Measurements from ENCODE around the gene SHISA7.

The SHISA7 gene

DNA sequence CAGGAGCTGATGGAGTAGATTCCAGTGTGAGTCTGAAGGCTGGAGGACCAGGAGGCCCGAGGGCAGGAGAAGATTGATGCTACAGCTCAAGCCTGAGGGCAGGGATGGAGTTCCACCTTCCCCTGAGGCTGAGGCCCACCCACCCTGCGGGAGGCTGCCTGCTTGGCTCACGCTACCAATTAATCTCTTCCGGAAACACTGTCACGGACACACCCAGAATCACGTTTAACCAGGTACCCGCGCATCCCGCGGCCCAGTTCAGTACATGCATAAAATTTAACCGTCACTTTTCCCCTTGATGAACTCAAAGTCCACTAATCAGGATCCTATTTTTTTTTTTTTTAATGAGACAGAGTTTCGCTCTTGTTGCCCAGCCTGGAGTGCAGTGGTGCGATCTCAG lies 28.2 kb upstream of the SHISA7 start:
- TF ChIP-seq OVOL3 (tag by site-specific recombination; IDR thresholded peaks at IDR 0.05) (no peak), ZBTB1 (tag by site-specific recombination; IDR thresholded peaks at IDR 0.05) (no peak), ZNF10 (tag by site-specific recombination; IDR thresholded peaks at IDR 0.05) (0 out of 2 replicates have a peak, but pooled peaks have one; percentile 37), ZNF16 (tag by site-specific recombination; IDR thresholded peaks at IDR 0.05; ENCODE audit: low read depth) (no peak), SP2 (tag by site-specific recombination; IDR thresholded peaks at IDR 0.05) (peak; percentile 6; the same call in 1 of the 2 replicates), ZBTB7A (tag by site-specific recombination; IDR thresholded peaks at IDR 0.05; ENCODE audit: low read depth) (no peak), OSR2 (tag by site-specific recombination; IDR thresholded peaks at IDR 0.05) (no peak), ZNF664 (tag by site-specific recombination; IDR thresholded peaks at IDR 0.05) (no peak)
- TF ChIP-seq, protein P1, sequence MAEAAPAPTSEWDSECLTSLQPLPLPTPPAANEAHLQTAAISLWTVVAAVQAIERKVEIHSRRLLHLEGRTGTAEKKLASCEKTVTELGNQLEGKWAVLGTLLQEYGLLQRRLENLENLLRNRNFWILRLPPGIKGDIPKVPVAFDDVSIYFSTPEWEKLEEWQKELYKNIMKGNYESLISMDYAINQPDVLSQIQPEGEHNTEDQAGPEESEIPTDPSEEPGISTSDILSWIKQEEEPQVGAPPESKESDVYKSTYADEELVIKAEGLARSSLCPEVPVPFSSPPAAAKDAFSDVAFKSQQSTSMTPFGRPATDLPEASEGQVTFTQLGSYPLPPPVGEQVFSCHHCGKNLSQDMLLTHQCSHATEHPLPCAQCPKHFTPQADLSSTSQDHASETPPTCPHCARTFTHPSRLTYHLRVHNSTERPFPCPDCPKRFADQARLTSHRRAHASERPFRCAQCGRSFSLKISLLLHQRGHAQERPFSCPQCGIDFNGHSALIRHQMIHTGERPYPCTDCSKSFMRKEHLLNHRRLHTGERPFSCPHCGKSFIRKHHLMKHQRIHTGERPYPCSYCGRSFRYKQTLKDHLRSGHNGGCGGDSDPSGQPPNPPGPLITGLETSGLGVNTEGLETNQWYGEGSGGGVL (tag by site-specific recombination; IDR thresholded peaks at IDR 0.05): no peak
- TF ChIP-seq, protein P2, sequence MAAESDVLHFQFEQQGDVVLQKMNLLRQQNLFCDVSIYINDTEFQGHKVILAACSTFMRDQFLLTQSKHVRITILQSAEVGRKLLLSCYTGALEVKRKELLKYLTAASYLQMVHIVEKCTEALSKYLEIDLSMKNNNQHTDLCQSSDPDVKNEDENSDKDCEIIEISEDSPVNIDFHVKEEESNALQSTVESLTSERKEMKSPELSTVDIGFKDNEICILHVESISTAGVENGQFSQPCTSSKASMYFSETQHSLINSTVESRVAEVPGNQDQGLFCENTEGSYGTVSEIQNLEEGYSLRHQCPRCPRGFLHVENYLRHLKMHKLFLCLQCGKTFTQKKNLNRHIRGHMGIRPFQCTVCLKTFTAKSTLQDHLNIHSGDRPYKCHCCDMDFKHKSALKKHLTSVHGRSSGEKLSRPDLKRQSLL (tag by site-specific recombination; IDR thresholded peaks at IDR 0.05): no peak
- TF ChIP-seq, protein P3, sequence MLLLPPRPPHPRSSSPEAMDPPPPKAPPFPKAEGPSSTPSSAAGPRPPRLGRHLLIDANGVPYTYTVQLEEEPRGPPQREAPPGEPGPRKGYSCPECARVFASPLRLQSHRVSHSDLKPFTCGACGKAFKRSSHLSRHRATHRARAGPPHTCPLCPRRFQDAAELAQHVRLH (tag by site-specific recombination; IDR thresholded peaks at IDR 0.05): no peak
- TF ChIP-seq, protein P4, sequence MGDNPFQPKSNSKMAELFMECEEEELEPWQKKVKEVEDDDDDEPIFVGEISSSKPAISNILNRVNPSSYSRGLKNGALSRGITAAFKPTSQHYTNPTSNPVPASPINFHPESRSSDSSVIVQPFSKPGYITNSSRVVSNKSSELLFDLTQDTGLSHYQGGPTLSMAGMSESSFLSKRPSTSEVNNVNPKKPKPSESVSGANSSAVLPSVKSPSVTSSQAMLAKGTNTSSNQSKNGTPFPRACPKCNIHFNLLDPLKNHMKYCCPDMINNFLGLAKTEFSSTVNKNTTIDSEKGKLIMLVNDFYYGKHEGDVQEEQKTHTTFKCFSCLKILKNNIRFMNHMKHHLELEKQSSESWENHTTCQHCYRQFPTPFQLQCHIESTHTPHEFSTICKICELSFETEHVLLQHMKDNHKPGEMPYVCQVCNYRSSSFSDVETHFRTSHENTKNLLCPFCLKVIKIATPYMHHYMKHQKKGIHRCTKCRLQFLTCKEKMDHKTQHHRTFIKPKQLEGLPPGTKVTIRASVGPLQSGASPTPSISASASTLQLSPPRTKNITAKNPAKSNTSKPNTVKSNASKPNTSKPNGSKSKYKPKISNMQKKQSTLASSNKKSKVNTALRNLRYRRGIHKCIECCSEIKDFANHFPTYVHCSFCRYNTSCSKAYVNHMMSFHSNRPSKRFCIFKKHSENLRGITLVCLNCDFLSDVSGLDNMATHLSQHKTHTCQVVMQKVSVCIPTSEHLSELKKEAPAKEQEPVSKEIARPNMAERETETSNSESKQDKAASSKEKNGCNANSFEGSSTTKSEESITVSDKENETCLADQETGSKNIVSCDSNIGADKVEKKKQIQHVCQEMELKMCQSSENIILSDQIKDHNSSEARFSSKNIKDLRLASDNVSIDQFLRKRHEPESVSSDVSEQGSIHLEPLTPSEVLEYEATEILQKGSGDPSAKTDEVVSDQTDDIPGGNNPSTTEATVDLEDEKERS (tag by site-specific recombination; IDR thresholded peaks at IDR 0.05): no peak
- no peak overlapping the region for H3K4me3 ChIP-seq (ENCODE audit: low read depth, low read length)
- no peak overlapping the region for H3K27ac ChIP-seq (ENCODE audit: extremely low read depth, low read depth, low read length)
- no peaks in the 10 kb centered on the region for H3K9me3 ChIP-seq (ENCODE audit: control insufficient read depth, insufficient read depth, low read depth, low read length)
- H3K4me1 ChIP-seq (ENCODE audit: control insufficient read depth, insufficient read depth, low read length): 0 out of 2 replicates have a peak, but pooled peaks cover 2% of the 10 kb centered on the region
- ChIA-PET CTCF (interaction anchor here (0.8 to 1.5 kb wide), 2 partner anchors 33 to 161 kb away, joined by 3 to 13 read pairs; no protein-coding TSS in a partner anchor), POLR2A (interaction anchor here (1.2 kb wide), 1 partner anchor 10 kb away, joined by 4 read pairs; the partner anchor contains the start of gene ISOC2)
- H3K36me3 ChIP-seq (ENCODE audit: control insufficient read depth in 2 of 2, insufficient read depth in 1 of 2, low read length in 2 of 2): no peaks in the 10 kb centered on the region

DNA sequence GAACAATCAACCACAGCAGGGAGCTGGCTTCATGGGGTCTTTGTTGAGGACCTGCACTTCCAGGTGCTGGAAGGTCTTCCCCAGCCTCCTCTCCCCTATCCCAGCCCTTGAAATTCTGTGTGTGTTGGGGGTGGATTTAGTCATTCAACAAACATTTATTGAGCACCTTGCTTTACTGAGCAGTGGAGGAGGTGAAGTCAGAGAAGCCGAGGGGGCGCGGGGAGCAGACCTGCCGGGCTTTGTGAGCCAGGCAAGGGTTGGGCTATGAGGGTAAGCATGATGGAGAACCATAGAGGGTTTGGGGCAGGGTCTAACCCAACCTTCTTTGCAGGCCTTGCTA lies 24.9 kb upstream of the SHISA7 start:
- Histone ChIP-seq H3K4me3 (ENCODE audit: low read depth, low read length) (no peak overlapping the region), H3K4me1 (ENCODE audit: control insufficient read depth, insufficient read depth, low read length) (no peaks in the 10 kb centered on the region), H3K9me3 (ENCODE audit: control insufficient read depth, insufficient read depth, low read depth, low read length) (no peaks in the 10 kb centered on the region), H3K36me3 (ENCODE audit: control insufficient read depth in 2 of 2, insufficient read depth in 1 of 2, low read length in 2 of 2) (no peaks in the 10 kb centered on the region), H3K27ac (ENCODE audit: extremely low read depth, low read depth, low read length) (no peak overlapping the region)
- POLR2A ChIA-PET: interaction anchor here (0.8 to 2.1 kb wide), 4 partner anchors 8 to 60 kb away, joined by 3 to 5 read pairs (median 4); partner anchors contain the start of genes UBE2S and ZNF628
- TF ChIP-seq ZNF23 (tag by site-specific recombination; IDR thresholded peaks at IDR 0.05; ENCODE audit: borderline replicate concordance): no peak
- TF ChIP-seq, protein P5, sequence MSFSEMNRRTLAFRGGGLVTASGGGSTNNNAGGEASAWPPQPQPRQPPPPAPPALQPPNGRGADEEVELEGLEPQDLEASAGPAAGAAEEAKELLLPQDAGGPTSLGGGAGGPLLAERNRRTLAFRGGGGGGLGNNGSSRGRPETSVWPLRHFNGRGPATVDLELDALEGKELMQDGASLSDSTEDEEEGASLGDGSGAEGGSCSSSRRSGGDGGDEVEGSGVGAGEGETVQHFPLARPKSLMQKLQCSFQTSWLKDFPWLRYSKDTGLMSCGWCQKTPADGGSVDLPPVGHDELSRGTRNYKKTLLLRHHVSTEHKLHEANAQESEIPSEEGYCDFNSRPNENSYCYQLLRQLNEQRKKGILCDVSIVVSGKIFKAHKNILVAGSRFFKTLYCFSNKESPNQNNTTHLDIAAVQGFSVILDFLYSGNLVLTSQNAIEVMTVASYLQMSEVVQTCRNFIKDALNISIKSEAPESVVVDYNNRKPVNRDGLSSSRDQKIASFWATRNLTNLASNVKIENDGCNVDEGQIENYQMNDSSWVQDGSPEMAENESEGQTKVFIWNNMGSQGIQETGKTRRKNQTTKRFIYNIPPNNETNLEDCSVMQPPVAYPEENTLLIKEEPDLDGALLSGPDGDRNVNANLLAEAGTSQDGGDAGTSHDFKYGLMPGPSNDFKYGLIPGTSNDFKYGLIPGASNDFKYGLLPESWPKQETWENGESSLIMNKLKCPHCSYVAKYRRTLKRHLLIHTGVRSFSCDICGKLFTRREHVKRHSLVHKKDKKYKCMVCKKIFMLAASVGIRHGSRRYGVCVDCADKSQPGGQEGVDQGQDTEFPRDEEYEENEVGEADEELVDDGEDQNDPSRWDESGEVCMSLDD (tag by site-specific recombination; IDR thresholded peaks at IDR 0.05): peak; percentile 71; the same call in 1 of the 2 replicates
- peak; percentile 58 for TF ChIP-seq ZNF335 (tag by site-specific recombination; conservative IDR thresholded peaks at IDR 0.05)
- TF ChIP-seq ZNF239 (tag by site-specific recombination; IDR thresholded peaks at IDR 0.05): no peak
- 0 out of 2 replicates have a peak, but pooled peaks have one; percentile 13 for TF ChIP-seq ZNF629 (tag by site-specific recombination; IDR thresholded peaks at IDR 0.05)
- CTCF ChIA-PET: interaction anchor here (0.5 to 5.1 kb wide), 52 partner anchors 9 to 486 kb away, joined by 3 to 152 read pairs (median 6); partner anchors contain the start of genes NAT14, U2AF2, ZNF524 and ZNF628
